Heart left ventricle (tissue), 13 donors: Measurements from ENCODE around the gene TAF6.

Source experiments
- CTCF ChIP-seq, 12 donors: fragments of 200-600 bp; sonication (generic) in 4 of 12; IDR thresholded peaks; one replicate each; pipeline versions ENCODE4 v1.5.0 to v1.8.0; 2018 to 2022; ENCODE audit warnings: antibody characterized with exemption in 12 of 12, mild to moderate bottlenecking in 5 of 12
- POLR2A ChIP-seq, 2 donors: fragments of 450-650 bp; IDR thresholded peaks; one replicate each; pipeline ENCODE4 v1.6.1; 2017; ENCODE audit warnings: antibody characterized with exemption in 2 of 2, mild to moderate bottlenecking in 2 of 2, moderate library complexity in 2 of 2
- donor health status: ischemic (EF 13 %, LVEDD 7.1; RV severe dilation, severe dysfunction).
- donor health status: DM: no; HTN: yes; CAD: no.
- donor health status: DM: no; HTN: no; CAD: no.
- donor health status: ischemic (EF 25% LVEDD 6.9; RV normal size, moderate dysfunction).
- donor health status: ischemic (EF 25% LVEDD 5.7; RV mildly dilated, moderate dysfunction).
- donor health status: ischemic (EF 35%, LVEDD 5.7; RV mildly dilated, moderate dysfunction).
- donor health status: nonischemic (EF 11% LVEDD 7.7; RV severe dilation, severe dysfunction).
- donor health status: DM: yes; HTN: yes; CAD: no.
- donor health status: PGD.
- donor health status: ischemic (EF 29% LVEDD 5.4; RV normal size, mild dysfunction).
- donor health status: nonischemic (EF 23%, LVEDD 6.1; RV moderate dilation, normal function).

DNA sequence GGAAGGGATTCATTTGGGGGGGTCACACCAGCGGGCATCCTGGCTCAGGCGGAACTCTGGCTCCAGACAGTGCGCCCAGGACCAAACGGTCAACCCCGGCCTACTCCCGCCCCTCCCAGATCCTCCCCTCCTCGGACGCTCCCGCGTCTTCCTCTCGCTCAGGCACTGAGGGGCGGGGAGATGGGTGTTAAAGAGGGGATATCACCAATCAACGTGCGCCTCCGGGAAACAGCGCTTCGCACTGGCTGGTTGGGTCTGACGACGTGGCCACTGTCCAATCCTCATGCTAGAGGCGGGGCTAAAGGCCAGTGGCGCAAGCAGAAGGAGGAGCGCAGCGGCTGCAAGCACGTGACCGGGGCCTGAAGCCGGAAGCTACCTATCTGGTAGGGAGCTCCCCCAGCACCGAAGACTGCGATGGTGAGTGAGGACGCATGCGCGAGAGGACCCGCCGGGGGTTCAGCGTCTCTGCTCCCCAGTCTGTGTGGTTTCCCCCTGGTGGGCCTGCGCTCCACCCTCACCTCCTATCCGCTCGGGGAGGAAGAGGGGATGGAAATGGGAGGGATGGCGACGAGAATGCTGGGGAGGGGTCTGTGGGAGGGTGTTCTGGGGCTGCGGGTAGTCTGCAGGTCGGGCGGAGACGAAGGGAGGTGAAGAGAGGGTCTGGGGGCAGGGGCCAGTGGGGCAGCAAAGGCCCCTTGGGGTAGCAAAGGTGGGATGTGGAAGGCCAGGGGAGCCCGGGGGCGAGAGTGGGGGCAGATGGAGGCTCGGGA is 29.6 kb upstream of the TAF6 start, which contains the start of gene LAMTOR4:
- TF ChIP-seq CTCF (IDR thresholded peaks at IDR 0.05), result no peak
- TF ChIP-seq POLR2A (IDR thresholded peaks at IDR 0.05), result peak in 1 of 2 donors; percentile 94
